Large intestine (tissue), 3 donors: ENCODE measurements around the gene LRP2. TPM values are rescaled to one million over a fixed set of nuclear protein-coding genes. Genes with fewer than 3 reads are reported as not detected.

ENCODE experiments used
- DNase-seq, 2 donors: peaks; one replicate each; pipeline versions ENCODE4 v3.0.0 to v3.0.0-alpha.2; 2013
- H3K27ac ChIP-seq: one replicate; pipeline ENCODE4 v1.5.1; 2013; ENCODE audit warnings: low read length
- H3K27me3 ChIP-seq: 2 replicates; pipeline ENCODE4 v1.6.1; 2013; ENCODE audit warnings: low read length; ENCODE audit not compliant: control insufficient read depth, insufficient read depth
- H3K36me3 ChIP-seq: 2 replicates; pipeline ENCODE4 v1.6.1; 2013; ENCODE audit warnings: low read length; ENCODE audit not compliant: control insufficient read depth, insufficient read depth
- H3K4me1 ChIP-seq: one replicate; pipeline ENCODE4 v1.6.1; 2013; ENCODE audit warnings: low read length; ENCODE audit not compliant: control insufficient read depth, insufficient read depth
- H3K4me3 ChIP-seq: one replicate; pipeline ENCODE4 v1.5.1; 2013; ENCODE audit warnings: low read length
- H3K9me3 ChIP-seq: one replicate; pipeline ENCODE4 v1.6.1; 2013; ENCODE audit warnings: mild to moderate bottlenecking, low read depth, low read length, moderate library complexity; ENCODE audit not compliant: control insufficient read depth
- WGBS: methylation state at CpG from one replicate; pipeline ENCODE4 v1.1.5; 2013; ENCODE audit warnings: low lambda C conversion rate; ENCODE audit not compliant: insufficient coverage; 5-methylcytosine and 5-hydroxymethylcytosine counted together
- polyA plus RNA-seq: library from polyadenylated mRNA; unstranded; fragments of 120-200 nt; gene quantifications from one replicate; pipeline ENCODE4 v1.2.1, GENCODE V29; 2013

LRP2 gene
- polyA plus RNA-seq, 1 donor = 4.4 TPM

GRCh38 chr2:169240405-169240804 lies 121.9 kb downstream of the LRP2 start:
- no peak for DNase-seq
- WGBS = no CpG with 5 or more reads among the region's 1 CpG
- Histone ChIP-seq H3K4me3 (no peak overlapping the region), H3K36me3 (peaks cover under 1% of the 10 kb centered on the region), H3K27ac (no peak overlapping the region), H3K4me1 (no peaks in the 10 kb centered on the region), H3K27me3 (no peaks in the 10 kb centered on the region), H3K9me3 (no peaks in the 10 kb centered on the region)

GRCh38 chr2:169237939-169238338 lies 124.4 kb downstream of the LRP2 start:
- H3K27me3 ChIP-seq = no peaks in the 10 kb centered on the region
- no peaks in the 10 kb centered on the region for H3K9me3 ChIP-seq
- no peak overlapping the region for H3K4me3 ChIP-seq
- 89% methylated on average over 4 of the region's 6 CpGs for WGBS
- no peak for DNase-seq
- H3K36me3 ChIP-seq = peaks cover 2% of the 10 kb centered on the region
- no peak overlapping the region for H3K27ac ChIP-seq
- no peaks in the 10 kb centered on the region for H3K4me1 ChIP-seq

- H3K4me1 ChIP-seq = no peaks in the 10 kb centered on the region
- no peak overlapping the region for H3K27ac ChIP-seq
- no peak overlapping the region for H3K4me3 ChIP-seq
- no peak for DNase-seq
- WGBS = 70% methylated on average over 1 of the region's 2 CpGs
- H3K9me3 ChIP-seq = no peaks in the 10 kb centered on the region
- peaks cover 6% of the 10 kb centered on the region for H3K36me3 ChIP-seq
- H3K27me3 ChIP-seq = no peaks in the 10 kb centered on the region
These were observed 125.0 kb downstream of the LRP2 start for GRCh38 chr2:169237286-169237685.

- WGBS = 92% methylated on average over 5 of the region's 11 CpGs
- no peaks in the 10 kb centered on the region for H3K4me1 ChIP-seq
These were observed 129.7 kb downstream of the LRP2 start for GRCh38 chr2:169232551-169233154.

GRCh38 chr2:169230204-169230603 lies 132.1 kb downstream of the LRP2 start:
- no CpG with 5 or more reads among the region's 2 CpGs for WGBS
- Histone ChIP-seq H3K4me1 (no peaks in the 10 kb centered on the region), H3K36me3 (peaks cover 6% of the 10 kb centered on the region), H3K4me3 (no peak overlapping the region), H3K27me3 (no peaks in the 10 kb centered on the region), H3K27ac (no peak overlapping the region), H3K9me3 (no peaks in the 10 kb centered on the region)
- no peak for DNase-seq

More at GRCh38 chr2:169232551-169233154, 129.7 kb downstream of the LRP2 start:
- no peaks in the 10 kb centered on the region for H3K27me3 ChIP-seq
- no peak overlapping the region for H3K4me3 ChIP-seq
- no peak for DNase-seq
- peaks cover 8% of the 10 kb centered on the region for H3K36me3 ChIP-seq
- no peak overlapping the region for H3K27ac ChIP-seq
- no peaks in the 10 kb centered on the region for H3K9me3 ChIP-seq

- H3K4me3 ChIP-seq = no peak overlapping the region
- H3K27me3 ChIP-seq = no peaks in the 10 kb centered on the region
- H3K36me3 ChIP-seq = peaks cover 6% of the 10 kb centered on the region
- no peak for DNase-seq
- no peaks in the 10 kb centered on the region for H3K4me1 ChIP-seq
- no peaks in the 10 kb centered on the region for H3K9me3 ChIP-seq
- H3K27ac ChIP-seq = no peak overlapping the region
These were observed 132.7 kb downstream of the LRP2 start for GRCh38 chr2:169229590-169229989.

- DNase-seq = no peak
- H3K27ac ChIP-seq = no peak overlapping the region
- H3K27me3 ChIP-seq = no peaks in the 10 kb centered on the region
- no peaks in the 10 kb centered on the region for H3K4me1 ChIP-seq
- H3K36me3 ChIP-seq = peaks cover 2% of the 10 kb centered on the region
- H3K4me3 ChIP-seq = no peak overlapping the region
- WGBS = 90% methylated on average over 2 of the region's 2 CpGs
- no peaks in the 10 kb centered on the region for H3K9me3 ChIP-seq
These were observed 136.4 kb downstream of the LRP2 start for GRCh38 chr2:169225906-169226305.

- no CpG with 5 or more reads among the region's 2 CpGs for WGBS
- no peak for DNase-seq
- Histone ChIP-seq H3K9me3 (no peaks in the 10 kb centered on the region), H3K36me3 (peaks cover 2% of the 10 kb centered on the region), H3K27ac (no peak overlapping the region), H3K4me3 (no peak overlapping the region), H3K4me1 (no peaks in the 10 kb centered on the region), H3K27me3 (no peaks in the 10 kb centered on the region)
These were observed 137.0 kb downstream of the LRP2 start for GRCh38 chr2:169225233-169225750.

- DNase-seq = no peak
- 50% methylated on average over 1 of the region's 3 CpGs for WGBS
- no peak overlapping the region for H3K4me3 ChIP-seq
- H3K27ac ChIP-seq = no peak overlapping the region
- no peaks in the 10 kb centered on the region for H3K36me3 ChIP-seq
- no peaks in the 10 kb centered on the region for H3K4me1 ChIP-seq
- H3K9me3 ChIP-seq = no peaks in the 10 kb centered on the region
- H3K27me3 ChIP-seq = no peaks in the 10 kb centered on the region
These were observed 139.7 kb downstream of the LRP2 start for GRCh38 chr2:169222665-169223064.

- no peaks in the 10 kb centered on the region for H3K9me3 ChIP-seq
- no peak overlapping the region for H3K27ac ChIP-seq
- no peaks in the 10 kb centered on the region for H3K4me1 ChIP-seq
- H3K27me3 ChIP-seq = no peaks in the 10 kb centered on the region
- WGBS = 45% methylated on average over 2 of the region's 5 CpGs
- H3K4me3 ChIP-seq = no peak overlapping the region
- DNase-seq = peak; percentile 3 to 20
- H3K36me3 ChIP-seq = no peaks in the 10 kb centered on the region
These were observed 140.5 kb downstream of the LRP2 start for GRCh38 chr2:169221745-169222369.

GRCh38 chr2:169210917-169211316 lies 151.4 kb downstream of the LRP2 start:
- H3K36me3 ChIP-seq = peaks cover 5% of the 10 kb centered on the region
- H3K27me3 ChIP-seq = no peaks in the 10 kb centered on the region
- WGBS = 94% methylated on average over 2 of the region's 4 CpGs
- no peaks in the 10 kb centered on the region for H3K4me1 ChIP-seq
- no peak overlapping the region for H3K4me3 ChIP-seq
- no peak overlapping the region for H3K27ac ChIP-seq
- no peaks in the 10 kb centered on the region for H3K9me3 ChIP-seq
- no peak for DNase-seq
